NCI-H526 (cell line): ENCODE data around the gene TDRKH.
"Not testable (repeated sequence)": the region's sequence is repeated elsewhere in the genome, so short reads cannot be mapped to it uniquely, and the experiment has no call there.

Experiments used
- DNase-seq, 2 experiments: peaks; one replicate each; lab custom pipeline; 2025; lab: John Stamatoyannopoulos, UW

Gene TDRKH

DNA sequence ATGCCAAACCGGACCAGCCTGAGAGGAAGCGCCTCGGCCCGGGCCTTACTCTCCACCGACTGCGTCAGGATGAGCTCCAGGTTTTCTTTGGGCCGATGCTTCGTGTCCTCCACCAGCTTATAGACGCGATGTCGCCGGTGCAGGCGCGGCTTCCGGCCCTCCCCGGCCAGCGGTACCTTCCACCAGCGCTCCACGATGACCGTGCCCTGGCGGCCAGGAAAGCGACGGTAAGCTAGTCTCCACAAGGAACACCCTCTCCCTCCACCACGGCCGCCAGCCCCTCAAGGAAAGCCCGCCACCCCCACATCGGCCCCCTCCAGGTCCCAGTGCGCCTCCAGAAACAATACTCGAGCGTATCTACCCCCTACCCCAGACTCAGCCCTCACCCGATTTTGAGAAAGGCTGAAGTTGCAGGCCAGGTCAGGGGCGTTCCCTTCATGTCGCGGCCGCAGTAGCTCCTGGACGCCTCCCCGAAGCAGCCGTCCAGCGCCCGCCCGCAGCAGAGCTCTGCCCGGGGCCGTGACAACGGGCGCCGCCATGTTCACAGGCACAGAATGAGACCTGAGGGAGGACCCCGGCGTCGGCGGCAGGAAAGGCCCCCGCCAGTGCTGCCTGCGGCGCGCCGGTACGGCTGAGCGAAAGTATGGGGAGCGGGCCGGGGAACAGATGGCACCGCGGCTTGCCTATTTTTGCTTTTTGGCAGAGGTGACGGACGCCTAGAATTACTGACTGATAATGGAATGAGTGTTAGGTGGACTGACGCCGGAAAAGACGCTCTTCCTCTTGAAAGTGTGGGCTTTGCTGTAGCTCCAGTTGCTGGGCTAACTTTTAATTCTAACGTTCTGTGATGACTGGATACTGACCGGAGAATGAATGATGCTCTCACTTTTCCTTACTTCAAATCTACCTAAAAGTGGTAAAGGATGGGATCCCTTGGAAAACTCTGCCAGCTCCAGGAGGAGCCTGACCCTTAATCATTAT, 27.1 kb downstream of the TDRKH start, which contains the start of gene MRPL9:
MRPL9 (minus strand) TSS at position 556 of the 981 bp plus-strand sequence; CDS start at position 539, 17 bp downstream.
- peak; percentile 84 to 99 for DNase-seq

- no peak for DNase-seq
Observed at GRCh38 chr1:151760597-151761385, 29.5 kb downstream of the TDRKH start.

- no peak for DNase-seq
Observed at GRCh38 chr1:151759241-151759640, 31.1 kb downstream of the TDRKH start.

DNA sequence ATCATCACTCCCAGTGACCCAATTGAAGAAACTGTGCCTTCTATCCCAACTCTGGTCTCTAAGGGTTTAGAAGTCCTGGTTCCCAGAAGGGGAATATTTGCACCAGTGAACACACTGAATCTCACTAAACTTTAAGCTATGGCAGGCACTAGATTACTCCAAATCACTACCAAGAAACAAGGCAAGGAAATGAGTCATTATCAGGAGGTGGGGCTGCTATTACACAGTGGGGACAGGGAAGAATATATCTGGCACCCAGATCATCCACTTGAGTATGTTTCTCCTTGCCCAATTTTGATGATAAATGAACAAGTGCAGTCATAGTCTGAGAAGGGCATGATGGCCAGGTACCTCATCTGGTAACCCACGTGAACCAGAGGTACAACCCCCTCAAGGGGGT, 34.0 kb downstream of the TDRKH start:
- no peak for DNase-seq

DNA sequence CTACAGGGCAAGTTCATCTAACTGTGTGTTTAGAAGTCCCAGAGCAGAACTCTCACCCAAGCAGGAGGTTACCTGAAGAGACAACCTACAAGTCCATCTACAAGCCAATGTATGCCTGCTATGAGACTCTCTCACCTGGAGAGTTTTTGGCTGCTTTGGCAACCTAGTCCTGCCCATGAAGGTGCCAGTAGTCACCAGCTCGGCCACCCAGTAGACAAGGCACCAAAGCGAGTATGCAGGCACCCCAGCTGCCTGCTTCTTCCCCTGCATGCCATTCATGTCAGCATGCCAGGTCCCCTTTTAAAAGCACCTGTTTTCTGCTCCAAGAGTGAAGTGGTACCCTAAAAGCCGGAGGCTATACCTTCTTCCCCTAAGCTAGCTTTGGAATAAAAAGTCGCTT, 48.8 kb downstream of the TDRKH start:
- DNase-seq: no peak

GRCh38 chr1:151739590-151740355, 50.5 kb downstream of the TDRKH start:
- DNase-seq: peak; percentile 48 to 69

GRCh38 chr1:151737479-151737878, 52.8 kb downstream of the TDRKH start:
- no peak for DNase-seq

GRCh38 chr1:151737026-151737425, 53.3 kb downstream of the TDRKH start:
- DNase-seq: no peak

- not testable (repeated sequence) for DNase-seq
Observed at GRCh38 chr1:151733995-151734394, 56.3 kb downstream of the TDRKH start.

GRCh38 chr1:151733126-151733525, 57.2 kb downstream of the TDRKH start:
- no peak for DNase-seq

GRCh38 chr1:151729966-151730291, 60.4 kb downstream of the TDRKH start:
- no peak for DNase-seq

DNA sequence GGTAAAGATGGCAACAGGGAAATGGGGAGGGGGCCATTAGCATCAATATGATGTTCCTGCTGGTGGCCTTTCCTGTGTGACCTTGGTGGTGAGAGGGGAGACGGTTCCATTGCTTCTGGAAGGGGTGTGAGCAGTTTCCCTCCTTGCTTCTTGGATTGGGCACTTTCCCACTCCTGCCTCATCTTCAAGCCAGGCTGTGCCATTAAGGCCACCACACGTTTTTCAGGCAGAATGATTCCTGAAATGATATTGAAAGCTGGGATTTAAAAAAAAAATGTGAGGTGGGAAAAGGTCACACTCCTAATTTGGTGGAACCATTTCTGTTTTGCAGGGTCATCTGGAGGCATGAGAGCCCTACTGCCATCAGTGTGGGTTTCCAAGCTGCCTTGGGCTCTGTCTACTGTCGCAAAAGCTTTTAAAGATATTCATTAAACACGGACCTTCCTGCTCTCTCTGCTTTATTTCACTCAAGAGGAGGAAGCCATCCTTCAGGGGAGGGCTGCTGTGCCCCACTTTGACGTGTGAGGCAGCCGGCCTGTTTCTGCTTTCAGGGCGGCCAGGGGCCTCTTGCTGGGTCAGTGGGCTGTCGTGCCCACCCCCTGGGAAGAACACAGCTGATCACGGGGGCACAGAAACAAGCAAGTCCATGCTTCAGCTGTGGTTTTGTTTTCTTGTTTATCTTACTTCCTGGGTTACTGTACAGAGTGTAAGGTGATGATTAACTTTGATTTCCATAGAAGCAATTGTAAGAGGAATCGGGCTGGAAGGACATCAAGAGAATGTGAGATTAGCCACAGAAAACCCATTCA, 60.9 kb downstream of the TDRKH start:
- no peak for DNase-seq

DNA sequence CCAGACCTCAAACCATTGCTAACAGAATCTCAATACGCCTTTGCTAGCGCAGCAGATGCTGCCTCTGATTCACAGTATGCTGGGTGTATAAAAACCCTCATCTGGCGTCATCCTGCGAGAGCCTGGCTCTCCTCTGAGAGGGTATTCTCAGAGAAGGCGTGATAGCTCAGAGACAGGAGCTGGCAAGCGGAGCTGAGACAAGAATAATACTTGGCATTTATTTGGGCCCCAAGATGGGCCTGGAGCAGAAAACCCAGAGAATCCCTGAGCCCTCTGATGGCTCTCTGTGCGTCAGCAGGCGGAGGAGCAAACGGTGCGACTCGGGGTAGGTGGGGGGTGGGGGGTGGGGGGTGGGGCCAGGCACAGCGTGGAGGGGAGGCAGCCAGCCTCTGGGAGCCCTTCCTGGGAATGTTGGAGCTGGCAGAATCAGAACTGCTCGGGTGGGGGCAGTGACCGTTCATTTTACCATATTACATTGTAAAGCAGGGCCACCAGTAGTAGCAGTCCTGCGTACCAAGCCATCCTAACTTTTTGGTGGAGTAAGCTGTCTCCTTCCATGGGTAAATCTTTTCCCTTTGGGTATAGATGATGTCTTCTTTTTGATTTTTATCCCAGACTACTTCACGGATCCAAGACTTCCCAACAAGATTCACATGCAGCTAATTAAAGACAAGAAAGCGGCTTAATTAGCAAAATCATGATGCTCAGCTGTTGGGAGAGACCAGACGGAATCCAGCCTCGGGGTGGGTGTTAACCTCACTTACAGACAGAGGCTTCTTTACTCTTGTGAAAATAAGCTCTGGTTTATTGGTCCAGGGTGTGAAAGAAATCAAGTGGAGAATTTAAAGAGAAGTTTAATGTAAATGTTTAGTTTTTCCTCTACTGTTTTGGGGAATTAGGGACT, 61.9 kb downstream of the TDRKH start:
- DNase-seq: no peak

DNA sequence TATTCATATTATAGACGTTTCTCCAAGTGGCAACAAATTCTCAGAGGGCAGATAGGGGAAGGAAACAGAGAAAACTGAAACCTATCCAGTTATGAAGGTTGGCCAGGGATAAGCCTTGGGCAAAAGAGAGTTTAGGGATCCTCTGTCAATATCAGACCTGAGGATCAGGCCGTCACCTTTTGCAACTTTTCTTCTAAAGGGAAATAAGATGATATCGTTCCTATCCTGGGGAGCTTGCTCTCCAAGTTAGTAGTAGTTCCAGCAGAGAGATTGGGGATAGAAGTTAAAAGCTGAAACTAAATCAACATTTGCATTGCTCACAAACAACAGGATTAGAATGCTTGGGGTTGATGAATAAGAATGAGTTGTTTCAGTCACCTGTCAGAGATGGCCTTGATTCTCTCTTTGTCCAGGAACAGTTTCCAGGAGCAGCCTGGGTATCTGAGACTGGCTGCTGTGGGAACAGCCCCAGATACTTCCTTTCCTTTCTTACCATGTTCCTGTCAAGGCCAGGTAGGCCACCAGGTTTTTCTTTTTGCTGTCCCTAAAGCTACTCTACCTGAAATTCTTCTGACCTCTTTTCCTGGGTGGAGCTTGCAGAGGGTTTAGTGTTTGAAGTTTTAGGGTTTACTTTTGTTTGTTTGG, 66.5 kb downstream of the TDRKH start:
- DNase-seq: no peak
